Raji (cell line): ENCODE data around the gene STX1B.

Experiments
- POLR2A ChIP-seq: IDR thresholded peaks from 2 replicates; pipeline ENCODE4 v1.6.1; 2011; ENCODE audit warnings: low read depth, low read length, control low read depth; ENCODE audit not compliant: insufficient read depth

The STX1B gene

GRCh38 chr16:31023627-31024226, 13.3 kb upstream of the STX1B start:
- no peak for TF ChIP-seq POLR2A

- TF ChIP-seq POLR2A, result no peak
Measured at GRCh38 chr16:31023252-31023602, 12.8 kb upstream of the STX1B start.

- TF ChIP-seq POLR2A, result no peak
Measured at GRCh38 chr16:31022544-31023251, 12.3 kb upstream of the STX1B start.

- no peak for TF ChIP-seq POLR2A
Measured at GRCh38 chr16:31020536-31020935, 10.1 kb upstream of the STX1B start.

- TF ChIP-seq POLR2A, result no peak
Measured at GRCh38 chr16:31016018-31016417, 5.6 kb upstream of the STX1B start.

- no peak for TF ChIP-seq POLR2A
Measured at GRCh38 chr16:31009894-31010584, 399 bp downstream of the STX1B start.

- TF ChIP-seq POLR2A, result no peak
Measured at GRCh38 chr16:31009120-31009519, 1.3 kb downstream of the STX1B start.

GRCh38 chr16:31008551-31008950, 1.9 kb downstream of the STX1B start:
- no peak for TF ChIP-seq POLR2A

- TF ChIP-seq POLR2A, result no peak
Measured at GRCh38 chr16:31008149-31008548, 2.3 kb downstream of the STX1B start.

GRCh38 chr16:31007684-31008083, 2.8 kb downstream of the STX1B start:
- TF ChIP-seq POLR2A, result no peak

GRCh38 chr16:31006589-31006988, 3.8 kb downstream of the STX1B start:
- TF ChIP-seq POLR2A, result no peak

- no peak for TF ChIP-seq POLR2A
Measured at GRCh38 chr16:31006086-31006385, 4.4 kb downstream of the STX1B start.

GRCh38 chr16:31005350-31006085, 4.9 kb downstream of the STX1B start:
- TF ChIP-seq POLR2A, result no peak

GRCh38 chr16:31004658-31005057, 5.8 kb downstream of the STX1B start:
- TF ChIP-seq POLR2A, result no peak

GRCh38 chr16:31003744-31004143, 6.7 kb downstream of the STX1B start:
- no peak for TF ChIP-seq POLR2A

- TF ChIP-seq POLR2A, result no peak
Measured at GRCh38 chr16:31002862-31003341, 7.5 kb downstream of the STX1B start.
